Endodermal cell (in vitro differentiated cells): Measurements from ENCODE around the gene BOD1L1. TPM values are rescaled to one million over a fixed set of nuclear protein-coding genes. Genes with fewer than 3 reads are reported as not detected.

Source experiments
- DNase-seq: peaks from one replicate; pipeline ENCODE4 v3.0.0-alpha.2; 2017
- H3K27ac ChIP-seq: 2 replicates; pipeline ENCODE4 v1.5.1; 2013; ENCODE audit warnings: mild to moderate bottlenecking, low read depth, low read length, moderate library complexity
- H3K27me3 ChIP-seq: 2 replicates; pipeline ENCODE4 v1.6.1; 2013; ENCODE audit warnings: mild to moderate bottlenecking, low read length, moderate library complexity; ENCODE audit not compliant: insufficient read depth, control insufficient read depth, poor library complexity, severe bottlenecking
- H3K36me3 ChIP-seq: 2 replicates; pipeline ENCODE4 v1.7.0; 2013; ENCODE audit warnings: mild to moderate bottlenecking, low read length, moderate library complexity; ENCODE audit not compliant: control insufficient read depth, insufficient read depth
- H3K4me1 ChIP-seq: one replicate; pipeline ENCODE4 v1.7.0; 2013; ENCODE audit warnings: low read length; ENCODE audit not compliant: control insufficient read depth, insufficient read depth
- H3K4me3 ChIP-seq: 2 replicates; pipeline ENCODE4 v1.5.1; 2013; ENCODE audit warnings: mild to moderate bottlenecking, low read length, moderate library complexity
- H3K9ac ChIP-seq: 2 replicates; pipeline ENCODE4 v1.6.1; 2013; ENCODE audit warnings: mild to moderate bottlenecking, low read length, moderate library complexity; ENCODE audit not compliant: poor library complexity, severe bottlenecking; ENCODE audit errors: extremely low read depth
- H3K9me3 ChIP-seq: 2 replicates; pipeline ENCODE4 v1.6.1; 2013; ENCODE audit warnings: mild to moderate bottlenecking, low read length, moderate library complexity; ENCODE audit not compliant: control insufficient read depth
- H3K27ac Mint-ChIP-seq: 2 replicates; pipeline ENCODE4 v1.8.0; 2020; ENCODE audit warnings: mixed read lengths
- H3K27me3 Mint-ChIP-seq: 2 replicates; pipeline ENCODE4 v1.8.0; 2021; ENCODE audit warnings: mild to moderate bottlenecking, mixed read lengths; ENCODE audit not compliant: insufficient read depth
- H3K36me3 Mint-ChIP-seq: 2 replicates; pipeline ENCODE4 v1.8.0; 2020; ENCODE audit warnings: low read depth, mixed read lengths
- H3K4me1 Mint-ChIP-seq: 2 replicates; pipeline ENCODE4 v1.8.0; 2020; ENCODE audit warnings: mixed read lengths
- H3K4me3 Mint-ChIP-seq: 2 replicates; pipeline ENCODE4 v1.8.0; 2020; ENCODE audit warnings: mild to moderate bottlenecking, moderate library complexity, mixed read lengths
- H3K9me3 Mint-ChIP-seq: 2 replicates; pipeline ENCODE4 v1.8.0; 2020; ENCODE audit warnings: mild to moderate bottlenecking, mixed read lengths
- WGBS, 2 experiments: methylation state at CpG; one replicate each; pipeline versions ENCODE4 v1.1.5 to v1.1.7; 2013; ENCODE audit warnings: missing lambda C conversion rate in 2 of 2, mixed read lengths in 1 of 2; ENCODE audit not compliant: insufficient coverage in 1 of 2, insufficient read length in 1 of 2; 5-methylcytosine and 5-hydroxymethylcytosine counted together
- total RNA-seq, 2 donors: library from RNA; stranded (reverse); fragmentation: NEBNext Ultra II Directional in 1 of 2; extraction: Animal tissue kit (Norgen Biotek cat#: 25700) in 1 of 2; gene quantifications; 2 replicates in 1 of 2; 3 replicates in 1 of 2; pipeline ENCODE4 v1.2.1, GENCODE V29; 2021
- TF ChIP-seq, protein P1 (sequence below): fragments of 200-600 bp; sonication (generic); conservative IDR thresholded peaks from 2 replicates; pipeline ENCODE4 v1.5.0; 2021; ENCODE audit warnings: antibody characterized with exemption, mild to moderate bottlenecking

The BOD1L1 gene
- total RNA-seq, 2 donors from 2014 or later: 42.5 to 46.3 TPM

GRCh38 chr4:13570916-13571315 lies 56.6 kb downstream of the BOD1L1 start:
- Histone ChIP-seq H3K4me3 (no peak overlapping the region), H3K27me3 (no peaks in the 10 kb centered on the region), H3K9ac (no peak overlapping the region), H3K27ac (no peak overlapping the region), H3K36me3 (peaks cover 59% of the 10 kb centered on the region), H3K4me1 (no peaks in the 10 kb centered on the region), H3K9me3 (no peaks in the 10 kb centered on the region)
- 77 to 97% methylated on average over 2 of the region's 2 CpGs for WGBS, 2 experiments
- TF ChIP-seq, protein P1, sequence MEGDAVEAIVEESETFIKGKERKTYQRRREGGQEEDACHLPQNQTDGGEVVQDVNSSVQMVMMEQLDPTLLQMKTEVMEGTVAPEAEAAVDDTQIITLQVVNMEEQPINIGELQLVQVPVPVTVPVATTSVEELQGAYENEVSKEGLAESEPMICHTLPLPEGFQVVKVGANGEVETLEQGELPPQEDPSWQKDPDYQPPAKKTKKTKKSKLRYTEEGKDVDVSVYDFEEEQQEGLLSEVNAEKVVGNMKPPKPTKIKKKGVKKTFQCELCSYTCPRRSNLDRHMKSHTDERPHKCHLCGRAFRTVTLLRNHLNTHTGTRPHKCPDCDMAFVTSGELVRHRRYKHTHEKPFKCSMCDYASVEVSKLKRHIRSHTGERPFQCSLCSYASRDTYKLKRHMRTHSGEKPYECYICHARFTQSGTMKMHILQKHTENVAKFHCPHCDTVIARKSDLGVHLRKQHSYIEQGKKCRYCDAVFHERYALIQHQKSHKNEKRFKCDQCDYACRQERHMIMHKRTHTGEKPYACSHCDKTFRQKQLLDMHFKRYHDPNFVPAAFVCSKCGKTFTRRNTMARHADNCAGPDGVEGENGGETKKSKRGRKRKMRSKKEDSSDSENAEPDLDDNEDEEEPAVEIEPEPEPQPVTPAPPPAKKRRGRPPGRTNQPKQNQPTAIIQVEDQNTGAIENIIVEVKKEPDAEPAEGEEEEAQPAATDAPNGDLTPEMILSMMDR: no peak
- DNase-seq: no peak
- Mint-ChIP-seq H3K9me3 (no peaks in the 10 kb centered on the region), H3K27me3 (no peaks in the 10 kb centered on the region), H3K4me1 (no peaks in the 10 kb centered on the region), H3K36me3 (peaks cover 57% of the 10 kb centered on the region), H3K4me3 (no peak overlapping the region), H3K27ac (no peak overlapping the region)

GRCh38 chr4:13567125-13567524 lies 60.4 kb downstream of the BOD1L1 start:
- no peak overlapping the region for H3K9ac ChIP-seq
- no peaks in the 10 kb centered on the region for H3K27me3 ChIP-seq
- TF ChIP-seq, protein P1: no peak
- Mint-ChIP-seq H3K36me3 (peaks cover 31% of the 10 kb centered on the region), H3K4me1 (no peaks in the 10 kb centered on the region), H3K27me3 (no peaks in the 10 kb centered on the region), H3K9me3 (no peaks in the 10 kb centered on the region), H3K4me3 (no peak overlapping the region), H3K27ac (no peak overlapping the region)
- H3K9me3 ChIP-seq: no peaks in the 10 kb centered on the region
- peaks cover 35% of the 10 kb centered on the region for H3K36me3 ChIP-seq
- 90 to 96% methylated on average over 5 of the region's 5 CpGs for WGBS, 2 experiments
- H3K4me3 ChIP-seq: no peak overlapping the region
- DNase-seq: no peak
- H3K4me1 ChIP-seq: no peaks in the 10 kb centered on the region
- no peak overlapping the region for H3K27ac ChIP-seq

- Histone ChIP-seq H3K4me3 (no peak overlapping the region), H3K27me3 (no peaks in the 10 kb centered on the region), H3K9me3 (no peaks in the 10 kb centered on the region), H3K36me3 (peaks cover under 1% of the 10 kb centered on the region), H3K9ac (no peak overlapping the region), H3K4me1 (no peaks in the 10 kb centered on the region), H3K27ac (no peak overlapping the region)
- no peak for DNase-seq
- Mint-ChIP-seq H3K27ac (no peak overlapping the region), H3K36me3 (peaks cover under 1% of the 10 kb centered on the region), H3K27me3 (no peaks in the 10 kb centered on the region), H3K9me3 (no peaks in the 10 kb centered on the region), H3K4me3 (no peak overlapping the region), H3K4me1 (no peaks in the 10 kb centered on the region)
- TF ChIP-seq, protein P1: no peak
- no CpG with 5 or more reads among the region's 1 CpG for WGBS, 2 experiments
These were observed 64.6 kb downstream of the BOD1L1 start for GRCh38 chr4:13562876-13563275.
